Transverse colon (tissue), 3 donors: ENCODE results near the gene NUP54.

ENCODE experiments used
- EP300 ChIP-seq: sonication (generic); formaldehyde crosslinking; IDR thresholded peaks from one replicate; pipeline ENCODE4 v1.6.1; 2017; ENCODE audit warnings: antibody characterized with exemption, low read depth
- POLR2AphosphoS5 ChIP-seq, 3 donors: sonication (generic); formaldehyde crosslinking; IDR thresholded peaks; one replicate each; pipeline ENCODE4 v1.6.1; 2016; ENCODE audit warnings: antibody characterized with exemption in 3 of 3

DNA sequence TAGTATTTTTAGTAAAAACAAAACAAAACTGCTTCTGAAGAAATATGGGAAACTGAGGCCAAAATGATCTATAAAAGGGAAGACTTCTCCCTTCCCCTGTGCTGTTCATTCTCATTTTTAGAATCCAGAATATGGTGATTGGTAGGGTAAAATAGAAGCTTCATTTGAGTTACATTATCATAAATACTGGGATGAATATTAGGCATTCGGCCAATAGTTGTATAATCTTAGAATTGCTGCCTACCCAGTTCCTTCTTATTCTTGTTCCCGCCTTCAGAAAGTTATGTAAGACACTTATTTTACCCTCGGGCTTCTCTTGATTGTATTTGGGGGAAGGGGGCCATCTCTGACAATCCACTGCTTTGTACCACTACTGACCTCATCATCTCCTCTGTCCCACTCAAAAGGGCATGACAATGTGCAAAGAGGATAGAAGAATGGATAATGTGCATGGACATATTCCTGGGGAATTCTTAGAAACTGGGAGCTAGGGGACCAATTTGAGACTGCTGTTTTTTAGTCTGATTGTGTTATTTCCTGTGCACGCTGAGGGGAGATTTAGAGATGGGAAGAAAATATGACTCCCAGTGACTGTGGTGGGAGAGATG lies 73.1 kb downstream of the NUP54 start:
- TF ChIP-seq POLR2AphosphoS5 (IDR thresholded peaks at IDR 0.05) (no peak), EP300 (no peak)
